CD14-positive monocyte (primary cell): ENCODE data around the gene ZFYVE28. TPM values are rescaled to one million over a fixed set of nuclear protein-coding genes. Genes with fewer than 3 reads are reported as not detected.

Experiments used
- DNase-seq, 3 donors: peaks; one replicate each; pipeline ENCODE4 v3.0.0-alpha.2; 2011 to 2022
- H2AFZ ChIP-seq: 2 replicates; pipeline ENCODE4 v1.6.0; 2012; ENCODE audit warnings: mild to moderate bottlenecking, low read depth, low read length, inconsistent platforms; ENCODE audit not compliant: insufficient read depth, poor library complexity, severe bottlenecking
- H3K27ac ChIP-seq, 2 donors: 1 replicate in 1 of 2; 2 replicates in 1 of 2; pipeline ENCODE4 v1.5.1; 2012 to 2013; ENCODE audit warnings: low read length in 2 of 2, control low read depth in 1 of 2, inconsistent platforms in 1 of 2, low read depth in 1 of 2, mild to moderate bottlenecking in 1 of 2
- H3K27me3 ChIP-seq, 2 donors: one replicate each; pipeline versions ENCODE4 v1.6.0 to v1.6.1; 2011 to 2013; ENCODE audit warnings: low read length in 2 of 2; ENCODE audit not compliant: control insufficient read depth in 2 of 2, insufficient read depth in 2 of 2
- H3K36me3 ChIP-seq, 2 donors: replicated peaks in 1 of 2; 1 replicate in 1 of 2; 2 replicates in 1 of 2; pipeline versions ENCODE4 v1.5.1 to v1.6.1; 2012 to 2013; ENCODE audit warnings: low read length in 2 of 2, control low read depth in 1 of 2, inconsistent platforms in 1 of 2, mild to moderate bottlenecking in 1 of 2; ENCODE audit not compliant: insufficient read depth in 2 of 2, control insufficient read depth in 1 of 2
- H3K4me1 ChIP-seq, 2 donors: 1 replicate in 1 of 2; 2 replicates in 1 of 2; pipeline versions ENCODE4 v1.5.1 to v1.6.1; 2012 to 2013; ENCODE audit warnings: low read length in 2 of 2, control low read depth in 1 of 2, inconsistent platforms in 1 of 2, mild to moderate bottlenecking in 1 of 2, moderate library complexity in 1 of 2; ENCODE audit not compliant: insufficient read depth in 2 of 2, control insufficient read depth in 1 of 2
- H3K4me2 ChIP-seq: replicated peaks from 2 replicates; pipeline ENCODE3; 2012; ENCODE audit warnings: low read length, moderate library complexity, mild to moderate bottlenecking; ENCODE audit not compliant: poor library complexity, severe bottlenecking; ENCODE audit errors: extremely low read depth
- H3K4me3 ChIP-seq, 3 experiments: fragments of 200-600 bp in 1 of 3; sonication (generic) in 1 of 3; replicated peaks in 1 of 3; 1 replicate in 2 of 3; 2 replicates in 1 of 3; pipeline ENCODE4 v1.5.1; 2011 to 2013; ENCODE audit warnings: low read length in 3 of 3, mild to moderate bottlenecking in 3 of 3, control low read depth in 2 of 3, low read depth in 2 of 3, inconsistent platforms in 1 of 3, moderate library complexity in 1 of 3
- H3K79me2 ChIP-seq: 2 replicates; pipeline ENCODE4 v1.6.0; 2012; ENCODE audit warnings: mild to moderate bottlenecking, control low read depth, inconsistent platforms, low read length, moderate library complexity; ENCODE audit not compliant: insufficient read depth
- H3K9ac ChIP-seq: 2 replicates; pipeline ENCODE4 v1.6.0; 2017; ENCODE audit warnings: low read length, mild to moderate bottlenecking; ENCODE audit not compliant: insufficient read depth, poor library complexity, severe bottlenecking
- H3K9me3 ChIP-seq, 2 donors: replicated peaks in 1 of 2; 1 replicate in 1 of 2; 2 replicates in 1 of 2; pipeline versions ENCODE4 v1.5.1 to v1.6.1; 2012 to 2013; ENCODE audit warnings: low read length in 2 of 2, control low read depth in 1 of 2; ENCODE audit not compliant: control insufficient read depth in 1 of 2, insufficient read depth in 1 of 2
- H4K20me1 ChIP-seq: 2 replicates; pipeline ENCODE4 v1.6.0; 2012; ENCODE audit warnings: mild to moderate bottlenecking, low read length, control low read depth, moderate library complexity; ENCODE audit not compliant: insufficient read depth
- H3K27ac Mint-ChIP-seq, 7 donors: one replicate each; pipeline ENCODE4 v1.8.0; 2020; ENCODE audit warnings: mild to moderate bottlenecking in 7 of 7, mixed read lengths in 7 of 7, moderate library complexity in 6 of 7, inconsistent platforms in 2 of 7
- H3K27me3 Mint-ChIP-seq, 3 donors: one replicate each; pipeline ENCODE4 v1.8.0; 2021 to 2022; ENCODE audit warnings: low read depth in 3 of 3, mild to moderate bottlenecking in 3 of 3, mixed read lengths in 3 of 3, moderate library complexity in 3 of 3, inconsistent platforms in 1 of 3
- H3K36me3 Mint-ChIP-seq, 2 donors: one replicate each; pipeline ENCODE4 v1.8.0; 2020; ENCODE audit warnings: mixed read lengths in 2 of 2, inconsistent platforms in 1 of 2, mild to moderate bottlenecking in 1 of 2
- H3K4me1 Mint-ChIP-seq: one replicate; pipeline ENCODE4 v1.8.0; 2020; ENCODE audit warnings: mild to moderate bottlenecking, mixed read lengths
- H3K4me3 Mint-ChIP-seq, 2 donors: one replicate each; pipeline ENCODE4 v1.8.0; 2020; ENCODE audit warnings: mild to moderate bottlenecking in 2 of 2, mixed read lengths in 2 of 2, moderate library complexity in 1 of 2
- H3K9me3 Mint-ChIP-seq, 7 donors: one replicate each; pipeline ENCODE4 v1.8.0; 2020 to 2022; ENCODE audit warnings: mixed read lengths in 7 of 7, mild to moderate bottlenecking in 6 of 7, moderate library complexity in 6 of 7, inconsistent platforms in 2 of 7
- WGBS: methylation state at CpG from one replicate; pipeline ENCODE4 v1.1.5; 2013; ENCODE audit warnings: missing lambda C conversion rate; ENCODE audit not compliant: insufficient coverage; 5-methylcytosine and 5-hydroxymethylcytosine counted together
- intact Hi-C, 2 donors: fragments of 100-400 bp; cut with micrococcal nuclease; formaldehyde crosslinking; loops; one replicate each; pipeline versions ENCODE4 v1.15.0 to v1.15.1; 2023
- polyA plus RNA-seq, 3 donors: library from polyadenylated mRNA; depleted of rRNA in 1 of 3; unstranded in 2 of 3; stranded (reverse) in 1 of 3; fragments of 300-500 nt in 2 of 3; fragments of >200 nt in 1 of 3; fragmentation: Illumina TruSeq in 2 of 3; gene quantifications; 1 replicate in 2 of 3; 2 replicates in 1 of 3; pipeline ENCODE4 v1.2.3, GENCODE V29; 2012 to 2021
- TF ChIP-seq, protein P1 (sequence below): fragments of 200-600 bp; IDR thresholded peaks from one replicate; pipeline ENCODE4 v1.8.0; 2022; ENCODE audit warnings: antibody characterized with exemption, mild to moderate bottlenecking

Gene ZFYVE28
- polyA plus RNA-seq, 3 donors: 1.0 to 4.4 (median 1.1) TPM

DNA sequence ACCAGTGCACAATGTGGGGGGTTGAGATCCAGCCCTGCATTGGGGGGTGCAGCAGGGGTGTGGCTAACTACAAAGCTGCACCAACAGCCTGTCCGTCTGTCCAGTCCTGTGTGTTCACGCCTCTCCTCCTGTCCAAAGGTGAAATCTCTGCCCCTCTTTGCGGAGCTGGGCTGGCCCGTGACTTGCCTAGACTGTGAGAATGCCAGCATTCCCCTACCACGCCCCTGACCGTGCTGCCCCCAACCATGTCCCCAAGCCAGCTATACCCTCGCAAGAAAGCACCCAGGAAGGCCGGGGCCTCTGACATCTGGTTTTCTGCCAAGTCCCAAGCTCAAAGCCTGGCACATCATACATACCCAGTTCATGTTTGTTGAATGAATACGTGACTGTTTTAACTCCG, 19.2 kb downstream of the ZFYVE28 start:
- H3K9me3 ChIP-seq: no peaks in the 10 kb centered on the region

DNA sequence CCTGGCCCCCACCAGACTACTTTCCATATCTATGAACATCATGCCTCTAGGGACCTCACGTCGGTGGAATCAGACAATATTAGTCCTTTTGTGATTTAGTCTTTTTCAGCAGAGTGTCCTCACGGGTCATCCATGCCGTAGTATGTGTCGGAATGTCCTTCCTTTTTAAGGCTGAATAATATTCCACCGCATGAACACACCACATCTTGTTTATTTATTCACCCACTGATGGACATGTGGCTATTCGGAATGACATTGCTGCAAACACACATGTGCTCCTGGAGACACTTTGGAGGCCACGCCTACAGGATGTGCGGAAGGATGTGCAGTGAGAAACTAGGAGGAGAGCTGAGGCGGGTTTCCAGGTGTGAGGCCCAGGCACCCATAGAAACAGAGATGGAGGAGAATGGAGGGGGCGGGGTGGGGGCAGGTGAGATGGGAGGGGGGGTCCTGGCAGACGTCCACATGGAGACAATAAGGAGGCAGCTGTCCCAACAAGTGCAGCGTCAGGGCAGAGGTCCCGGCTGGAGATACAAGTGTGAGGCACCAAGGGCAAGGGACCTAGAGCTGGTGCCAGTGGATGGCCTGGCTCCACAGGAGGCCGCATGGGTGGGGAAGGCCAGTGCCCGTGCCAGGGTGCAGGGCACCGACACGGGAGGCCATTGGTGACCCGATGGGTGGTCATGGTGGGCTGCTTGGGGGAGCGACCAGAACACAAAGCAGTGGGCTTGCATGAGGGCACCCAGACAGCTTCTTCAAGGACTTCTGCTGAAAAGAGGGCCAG, 20.7 kb downstream of the ZFYVE28 start:
- Histone ChIP-seq H3K36me3 (no peaks in the 10 kb centered on the region), H3K9ac (no peak overlapping the region), H3K27ac (no peak overlapping the region), H3K4me2 (no peak overlapping the region), H3K27me3 (peaks cover 3 to 35% of the 10 kb centered on the region in 2 donors), H2AFZ (no peak overlapping the region), H3K4me3 (no peak overlapping the region), H4K20me1 (peaks cover 12% of the 10 kb centered on the region), H3K4me1 (peaks cover 2 to 12% of the 10 kb centered on the region in 2 donors), H3K9me3 (no peaks in the 10 kb centered on the region), H3K79me2 (no peaks in the 10 kb centered on the region)
- intact Hi-C loops: no loop called here
- Mint-ChIP-seq H3K27me3 (peaks cover 33 to 49% (median 45%) of the 10 kb centered on the region in 3 donors), H3K4me1 (peaks cover 23% of the 10 kb centered on the region), H3K27ac (no peak overlapping the region), H3K9me3 (peaks cover 0 to 3% (median 0%) of the 10 kb centered on the region in 7 donors), H3K4me3 (no peak overlapping the region), H3K36me3 (peaks cover 0 to 2% of the 10 kb centered on the region in 2 donors)
- DNase-seq: no peak
- 94% methylated on average over 15 of the region's 20 CpGs for WGBS
- TF ChIP-seq, protein P1, sequence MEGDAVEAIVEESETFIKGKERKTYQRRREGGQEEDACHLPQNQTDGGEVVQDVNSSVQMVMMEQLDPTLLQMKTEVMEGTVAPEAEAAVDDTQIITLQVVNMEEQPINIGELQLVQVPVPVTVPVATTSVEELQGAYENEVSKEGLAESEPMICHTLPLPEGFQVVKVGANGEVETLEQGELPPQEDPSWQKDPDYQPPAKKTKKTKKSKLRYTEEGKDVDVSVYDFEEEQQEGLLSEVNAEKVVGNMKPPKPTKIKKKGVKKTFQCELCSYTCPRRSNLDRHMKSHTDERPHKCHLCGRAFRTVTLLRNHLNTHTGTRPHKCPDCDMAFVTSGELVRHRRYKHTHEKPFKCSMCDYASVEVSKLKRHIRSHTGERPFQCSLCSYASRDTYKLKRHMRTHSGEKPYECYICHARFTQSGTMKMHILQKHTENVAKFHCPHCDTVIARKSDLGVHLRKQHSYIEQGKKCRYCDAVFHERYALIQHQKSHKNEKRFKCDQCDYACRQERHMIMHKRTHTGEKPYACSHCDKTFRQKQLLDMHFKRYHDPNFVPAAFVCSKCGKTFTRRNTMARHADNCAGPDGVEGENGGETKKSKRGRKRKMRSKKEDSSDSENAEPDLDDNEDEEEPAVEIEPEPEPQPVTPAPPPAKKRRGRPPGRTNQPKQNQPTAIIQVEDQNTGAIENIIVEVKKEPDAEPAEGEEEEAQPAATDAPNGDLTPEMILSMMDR: no peak

More for the DNA sequence above, 19.2 kb downstream of the ZFYVE28 start:
- Histone ChIP-seq H3K27ac (no peak overlapping the region), H3K4me1 (peaks cover 5 to 21% of the 10 kb centered on the region in 2 donors), H2AFZ (no peak overlapping the region), H3K79me2 (no peaks in the 10 kb centered on the region), H3K36me3 (no peaks in the 10 kb centered on the region), H3K27me3 (peaks cover 0 to 23% of the 10 kb centered on the region in 2 donors), H4K20me1 (peaks cover 18% of the 10 kb centered on the region), H3K9ac (no peak overlapping the region), H3K4me3 (no peak overlapping the region), H3K4me2 (no peak overlapping the region)
- WGBS: 100% methylated on average over 6 of the region's 10 CpGs
- TF ChIP-seq, protein P1: no peak
- Mint-ChIP-seq H3K27ac (peak overlapping the region in 1 of 7 donors; percentile 31), H3K4me3 (no peak overlapping the region), H3K27me3 (peaks cover 23 to 40% (median 32%) of the 10 kb centered on the region in 3 donors), H3K36me3 (peaks cover 0 to 2% of the 10 kb centered on the region in 2 donors), H3K9me3 (peaks cover 0 to 3% (median 0%) of the 10 kb centered on the region in 7 donors), H3K4me1 (peaks cover 26% of the 10 kb centered on the region)
- intact Hi-C loops: no loop called here
- DNase-seq: no peak
